ENCODE results near the gene ZNFX1.

ZNFX1 gene

GRCh38 chr20:49262444-49262843, 15.4 kb downstream of the ZNFX1 start:
- H2AFZ ChIP-seq (ENCODE audit: low read depth), result no peak overlapping the region
- no peak overlapping the region for H3K9ac ChIP-seq
- H3K4me2 ChIP-seq, result no peak overlapping the region
- no peak overlapping the region for H3K27ac ChIP-seq
- H3K4me1 ChIP-seq (ENCODE audit: low read depth, poor library complexity, severe bottlenecking), result peaks cover 1% of the 10 kb centered on the region
- no peak overlapping the region for H3K4me3 ChIP-seq (IDR thresholded peaks at IDR 0.05; ENCODE audit: insufficient read depth, low read depth, low read length)
- H3K27me3 ChIP-seq (ENCODE audit: insufficient read depth, low read depth), result no peaks in the 10 kb centered on the region
- H3K36me3 ChIP-seq (ENCODE audit: insufficient read depth), result no peaks in the 10 kb centered on the region; the same call in 1 of the 2 replicates
- peaks cover 6% of the 10 kb centered on the region; the same call in 1 of the 2 replicates for H3K79me2 ChIP-seq (ENCODE audit: insufficient read depth, low read depth)
- no peaks in the 10 kb centered on the region for H4K20me1 ChIP-seq (ENCODE audit: insufficient read depth)
- no peak for TF ChIP-seq CTCF (conservative IDR thresholded peaks at IDR 0.05; ENCODE audit: low read depth, low read length)

- no peak overlapping the region for H2AFZ ChIP-seq (ENCODE audit: low read depth)
- no peak overlapping the region for H3K4me2 ChIP-seq
- H3K36me3 ChIP-seq (ENCODE audit: insufficient read depth), result no peaks in the 10 kb centered on the region; the same call in 1 of the 2 replicates
- no peak overlapping the region for H3K9ac ChIP-seq
- H3K27me3 ChIP-seq (ENCODE audit: insufficient read depth, low read depth), result no peaks in the 10 kb centered on the region
- no peak for TF ChIP-seq CTCF (conservative IDR thresholded peaks at IDR 0.05; ENCODE audit: low read depth, low read length)
- no peaks in the 10 kb centered on the region for H3K4me1 ChIP-seq (ENCODE audit: low read depth, poor library complexity, severe bottlenecking)
- no peaks in the 10 kb centered on the region for H4K20me1 ChIP-seq (ENCODE audit: insufficient read depth)
- no peak overlapping the region for H3K4me3 ChIP-seq (IDR thresholded peaks at IDR 0.05; ENCODE audit: insufficient read depth, low read depth, low read length)
- no peaks in the 10 kb centered on the region for H3K79me2 ChIP-seq (ENCODE audit: insufficient read depth, low read depth)
- H3K27ac ChIP-seq, result no peak overlapping the region
Measured at GRCh38 chr20:49261173-49261572, 16.7 kb downstream of the ZNFX1 start.

- Histone ChIP-seq H3K27me3 (ENCODE audit: insufficient read depth, low read depth) (no peaks in the 10 kb centered on the region), H3K79me2 (ENCODE audit: insufficient read depth, low read depth) (no peaks in the 10 kb centered on the region), H3K4me2 (no peak overlapping the region), H3K4me3 (IDR thresholded peaks at IDR 0.05; ENCODE audit: insufficient read depth, low read depth, low read length) (no peak overlapping the region), H3K9ac (no peak overlapping the region), H3K27ac (no peak overlapping the region), H3K4me1 (ENCODE audit: low read depth, poor library complexity, severe bottlenecking) (no peaks in the 10 kb centered on the region), H4K20me1 (ENCODE audit: insufficient read depth) (no peaks in the 10 kb centered on the region), H2AFZ (ENCODE audit: low read depth) (no peak overlapping the region), H3K36me3 (ENCODE audit: insufficient read depth) (no peaks in the 10 kb centered on the region; the same call in 1 of the 2 replicates)
- no peak for TF ChIP-seq CTCF (conservative IDR thresholded peaks at IDR 0.05; ENCODE audit: low read depth, low read length)
Measured at GRCh38 chr20:49260218-49260617, 17.6 kb downstream of the ZNFX1 start.

GRCh38 chr20:49259799-49260198, 18.1 kb downstream of the ZNFX1 start:
- H4K20me1 ChIP-seq (ENCODE audit: insufficient read depth), result no peaks in the 10 kb centered on the region
- H3K4me1 ChIP-seq (ENCODE audit: low read depth, poor library complexity, severe bottlenecking), result no peaks in the 10 kb centered on the region
- H3K4me3 ChIP-seq (IDR thresholded peaks at IDR 0.05; ENCODE audit: insufficient read depth, low read depth, low read length), result no peak overlapping the region
- no peak overlapping the region for H2AFZ ChIP-seq (ENCODE audit: low read depth)
- no peaks in the 10 kb centered on the region; the same call in 1 of the 2 replicates for H3K36me3 ChIP-seq (ENCODE audit: insufficient read depth)
- no peaks in the 10 kb centered on the region for H3K79me2 ChIP-seq (ENCODE audit: insufficient read depth, low read depth)
- H3K27me3 ChIP-seq (ENCODE audit: insufficient read depth, low read depth), result no peaks in the 10 kb centered on the region
- H3K9ac ChIP-seq, result no peak overlapping the region
- no peak for TF ChIP-seq CTCF (conservative IDR thresholded peaks at IDR 0.05; ENCODE audit: low read depth, low read length)
- no peak overlapping the region for H3K4me2 ChIP-seq
- no peak overlapping the region for H3K27ac ChIP-seq

All from KMS-11 (cell line).